ENCODE measurements around the gene EXOC3L1. TPM values are rescaled to one million over a fixed set of nuclear protein-coding genes. Genes with fewer than 3 reads are reported as not detected.

Gene EXOC3L1
- total RNA-seq, 1 experiment from 2014 or later = 0.30 TPM

GRCh38 chr16:67191995-67192681 is 2.2 kb upstream of the EXOC3L1 start, which contains the start of gene E2F4:
TSS of gene E2F4 (plus strand) at chr16:67192155. CDS start at chr16:67192228, 73 bp downstream.
- TF ChIP-seq POLR2AphosphoS5 (IDR thresholded peaks at IDR 0.05; ENCODE audit: low read depth, low read length) (peak; percentile 82), RAD21 (IDR thresholded peaks at IDR 0.05; ENCODE audit: low read depth) (no peak), SIN3A (IDR thresholded peaks at IDR 0.05; ENCODE audit: low read depth) (no peak), CBX3 (IDR thresholded peaks at IDR 0.05; ENCODE audit: low read depth) (no peak), ZNF274 (IDR thresholded peaks at IDR 0.05; ENCODE audit: low read depth, low read length) (no peak), JUND (IDR thresholded peaks at IDR 0.05) (no peak), YY1 (IDR thresholded peaks at IDR 0.05; ENCODE audit: extremely low read depth, insufficient replicate concordance, low read depth, low read length) (peak; percentile 80), EGR1 (IDR thresholded peaks at IDR 0.05; ENCODE audit: low read depth) (no peak), FOSL1 (IDR thresholded peaks at IDR 0.05; ENCODE audit: low read depth) (no peak), EZH2phosphoT487 (IDR thresholded peaks at IDR 0.05; ENCODE audit: borderline replicate concordance) (no peak), ZFX (IDR thresholded peaks at IDR 0.05) (peak; percentile 98), CEBPB (IDR thresholded peaks at IDR 0.05; ENCODE audit: low read depth) (no peak), POLR2A (IDR thresholded peaks at IDR 0.05; ENCODE audit: borderline replicate concordance, extremely low read depth, insufficient read depth, insufficient read length) (peak; percentile 67), TCF7L2 (IDR thresholded peaks at IDR 0.05; ENCODE audit: borderline replicate concordance, extremely low read depth, insufficient read depth, insufficient read length) (peak; percentile 27)
- TF ChIP-seq, protein P1, sequence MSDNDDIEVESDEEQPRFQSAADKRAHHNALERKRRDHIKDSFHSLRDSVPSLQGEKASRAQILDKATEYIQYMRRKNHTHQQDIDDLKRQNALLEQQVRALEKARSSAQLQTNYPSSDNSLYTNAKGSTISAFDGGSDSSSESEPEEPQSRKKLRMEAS (IDR thresholded peaks at IDR 0.05) = no peak
- H3K9me2 ChIP-seq (ENCODE audit: insufficient read depth) = no peaks in the 10 kb centered on the region
- ATAC-seq = peak; percentile 98
- peak within 1 kb of the TSS; percentile 87 to 91 for H3K4me3 ChIP-seq (replicated peaks in 1 of 2; ENCODE audit: low read depth in 1 of 2, low read length in 2 of 2)
- no peaks in the 10 kb centered on the region for H3K27me3 ChIP-seq (ENCODE audit: insufficient read depth, low read length)
- H2AFZ ChIP-seq (ENCODE audit: low read depth, low read length, poor library complexity, severe bottlenecking) = peak within 1 kb of the TSS; percentile 65
- peaks cover 47% of the 10 kb centered on the region for H3K79me2 ChIP-seq (ENCODE audit: insufficient read depth, low read length)
- H3K27ac ChIP-seq (ENCODE audit: low read depth, low read length) = peak within 1 kb of the TSS; percentile 84
- intact Hi-C loops (cut with micrococcal nuclease) = no loop called here
- ChIA-PET RAD21 (ENCODE audit: low non-redundant PET in 1 of 2, low total read pairs in 2 of 2, uncharacterized antibody in 2 of 2, unreplicated experiment in 2 of 2) (no interaction called here), CTCF (interaction anchor here (1.2 kb wide), 1 partner anchor 13 kb away, joined by 3 read pairs; no protein-coding TSS in a partner anchor), POLR2A (no interaction called here)
- H3K4me1 ChIP-seq (ENCODE audit: control insufficient read depth in 1 of 2, insufficient read depth in 2 of 2, low read length in 2 of 2) = peaks cover 11 to 20% of the 10 kb centered on the region in 2 experiments; a peak in 3 of 4 replicates
- H3K9ac ChIP-seq (ENCODE audit: low read length) = peak within 1 kb of the TSS; percentile 85
- peaks cover 24 to 40% of the 10 kb centered on the region in 2 experiments; a peak in 3 of 4 replicates for H3K36me3 ChIP-seq (ENCODE audit: control insufficient read depth in 1 of 2, insufficient read depth in 2 of 2, low read length in 2 of 2)
- BruUV-seq (replicated peaks) = TSS peak; percentile 59
- H3K4me2 ChIP-seq (ENCODE audit: low read length) = peak within 1 kb of the TSS; percentile 95
- no peaks in the 10 kb centered on the region for H4K20me1 ChIP-seq (ENCODE audit: insufficient read depth)
- peak; percentile 85 for DNase-seq (ENCODE audit: low read depth, low spot score)
- H3K9me3 ChIP-seq (ENCODE audit: control insufficient read depth in 1 of 2, insufficient read depth in 1 of 2, low read depth in 1 of 2, low read length in 2 of 2) = no peaks in the 10 kb centered on the region

Data from HCT116 (cell line).